A673 (cell line): ENCODE measurements around the gene SRA1. TPM values are rescaled to one million over a fixed set of nuclear protein-coding genes. Genes with fewer than 3 reads are reported as not detected.
A peak's percentile ranks its signal among the peaks of the same experiment; 100 is the strongest.

Experiments
- BruUV-seq: library from RNA; stranded (reverse); fragments of 400-500 nt; replicated peaks from 2 replicates; lab custom pipeline; 2021; lab: Mats Ljungman, UMichigan
- CTCF ChIA-PET: fragments of 300-600 bp; sonication (Branson Sonifier 250); formaldehyde crosslinking; loops from one replicate; lab custom pipeline; 2022; ENCODE audit warnings: antibody characterized with exemption; lab: Charles Lee
- POLR2A ChIA-PET: fragments of 300-600 bp; sonication (Branson Sonifier 250); formaldehyde crosslinking; loops from one replicate; lab custom pipeline; 2022; ENCODE audit warnings: antibody characterized with exemption; ENCODE audit not compliant: low non-redundant PET; lab: Charles Lee
- DNase-seq: peaks from one replicate; pipeline ENCODE4 v3.0.0-alpha.2; 2015; ENCODE audit warnings: low spot score
- H3K27ac ChIP-seq: fragments of 200-600 bp; sonication (generic); 2 replicates; pipeline ENCODE4 v1.5.1; 2016; ENCODE audit warnings: mixed run types, low read depth, mild to moderate bottlenecking, mixed read lengths, antibody characterized with exemption, low read length; ENCODE audit not compliant: poor library complexity, severe bottlenecking
- H3K27me3 ChIP-seq: fragments of 200-600 bp; sonication (generic); replicated peaks from 2 replicates; pipeline ENCODE4 v1.6.1; 2017; ENCODE audit warnings: mixed run types, low read depth, mild to moderate bottlenecking, mixed read lengths, antibody characterized with exemption, low read length; ENCODE audit not compliant: insufficient read depth, poor library complexity
- H3K36me3 ChIP-seq: fragments of 200-600 bp; sonication (generic); 2 replicates; pipeline ENCODE4 v1.6.1; 2016; ENCODE audit warnings: mixed run types, mild to moderate bottlenecking, mixed read lengths, antibody characterized with exemption, low read length; ENCODE audit not compliant: insufficient read depth, poor library complexity, severe bottlenecking
- H3K4me1 ChIP-seq: fragments of 200-600 bp; sonication (generic); 2 replicates; pipeline ENCODE4 v1.6.1; 2017; ENCODE audit warnings: mixed run types, mild to moderate bottlenecking, mixed read lengths, antibody characterized with exemption, low read length; ENCODE audit not compliant: insufficient read depth, poor library complexity, severe bottlenecking
- H3K4me3 ChIP-seq: fragments of 200-600 bp; sonication (generic); 2 replicates; pipeline ENCODE4 v1.5.1; 2016; ENCODE audit warnings: low read depth, mixed run types, mild to moderate bottlenecking, mixed read lengths, low read length; ENCODE audit not compliant: poor library complexity, severe bottlenecking
- H3K9me3 ChIP-seq: fragments of 200-600 bp; sonication (generic); 2 replicates; pipeline ENCODE4 v1.6.1; 2016; ENCODE audit warnings: mixed run types, low read depth, mild to moderate bottlenecking, mixed read lengths, antibody characterized with exemption, low read length; ENCODE audit not compliant: poor library complexity, severe bottlenecking
- EZH2 ChIP-seq: fragments of 200-600 bp; sonication (generic); IDR thresholded peaks from 2 replicates; pipeline ENCODE4 v1.6.1; 2017; ENCODE audit warnings: borderline replicate concordance, low read depth, mild to moderate bottlenecking, mixed read lengths, antibody characterized with exemption, low read length; ENCODE audit not compliant: poor library complexity, severe bottlenecking
- intact Hi-C: fragments of 100-400 bp; cut with micrococcal nuclease; formaldehyde crosslinking; loops from one replicate; pipeline ENCODE4 v1.10.0; 2022; ENCODE audit not compliant: unreplicated experiment
- total RNA-seq: library from RNA; stranded (reverse); gene quantifications from 2 replicates; pipeline ENCODE4 v1.2.3, GENCODE V29; 2021
- TF ChIP-seq, protein P1 (sequence below): fragments of 300-800, 200-600 bp; sonication (generic); conservative IDR thresholded peaks from 2 replicates; pipeline ENCODE4 v1.5.1; 2017; ENCODE audit warnings: low read depth, mild to moderate bottlenecking, antibody characterized with exemption, low read length, moderate library complexity, mixed read lengths

Gene SRA1
- total RNA-seq, 1 experiment from 2014 or later = 55.1 TPM

DNA sequence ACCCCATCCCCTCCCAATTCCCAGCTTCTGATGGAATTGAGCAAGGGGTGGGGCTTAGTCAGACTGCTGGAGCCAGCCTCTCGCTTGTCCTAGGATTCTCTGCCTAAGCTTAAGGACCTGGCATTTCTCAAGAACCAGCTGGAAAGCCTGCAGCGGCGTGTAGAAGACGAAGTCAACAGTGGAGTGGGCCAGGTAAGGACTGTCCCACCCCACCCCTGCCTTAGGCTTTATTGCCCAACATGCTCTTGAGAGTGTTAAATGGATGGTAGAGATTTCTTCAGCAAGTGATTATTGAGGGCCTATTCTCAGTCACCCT lies 8.5 kb upstream of the SRA1 start:
- H3K4me1 ChIP-seq = peaks cover 15% of the 10 kb centered on the region
- POLR2A ChIA-PET = no interaction called here
- peak overlapping the region; percentile 66 for H3K4me3 ChIP-seq
- H3K9me3 ChIP-seq = no peaks in the 10 kb centered on the region
- no TSS peak for BruUV-seq
- DNase-seq = no peak
- CTCF ChIA-PET = no interaction called here
- intact Hi-C loops = no loop called here
- peak overlapping the region; percentile 92 for H3K27ac ChIP-seq
- H3K36me3 ChIP-seq = peaks cover 21% of the 10 kb centered on the region
- H3K27me3 ChIP-seq = no peaks in the 10 kb centered on the region
- no peak for TF ChIP-seq EZH2
- TF ChIP-seq, protein P1, sequence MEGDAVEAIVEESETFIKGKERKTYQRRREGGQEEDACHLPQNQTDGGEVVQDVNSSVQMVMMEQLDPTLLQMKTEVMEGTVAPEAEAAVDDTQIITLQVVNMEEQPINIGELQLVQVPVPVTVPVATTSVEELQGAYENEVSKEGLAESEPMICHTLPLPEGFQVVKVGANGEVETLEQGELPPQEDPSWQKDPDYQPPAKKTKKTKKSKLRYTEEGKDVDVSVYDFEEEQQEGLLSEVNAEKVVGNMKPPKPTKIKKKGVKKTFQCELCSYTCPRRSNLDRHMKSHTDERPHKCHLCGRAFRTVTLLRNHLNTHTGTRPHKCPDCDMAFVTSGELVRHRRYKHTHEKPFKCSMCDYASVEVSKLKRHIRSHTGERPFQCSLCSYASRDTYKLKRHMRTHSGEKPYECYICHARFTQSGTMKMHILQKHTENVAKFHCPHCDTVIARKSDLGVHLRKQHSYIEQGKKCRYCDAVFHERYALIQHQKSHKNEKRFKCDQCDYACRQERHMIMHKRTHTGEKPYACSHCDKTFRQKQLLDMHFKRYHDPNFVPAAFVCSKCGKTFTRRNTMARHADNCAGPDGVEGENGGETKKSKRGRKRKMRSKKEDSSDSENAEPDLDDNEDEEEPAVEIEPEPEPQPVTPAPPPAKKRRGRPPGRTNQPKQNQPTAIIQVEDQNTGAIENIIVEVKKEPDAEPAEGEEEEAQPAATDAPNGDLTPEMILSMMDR = no peak

DNA sequence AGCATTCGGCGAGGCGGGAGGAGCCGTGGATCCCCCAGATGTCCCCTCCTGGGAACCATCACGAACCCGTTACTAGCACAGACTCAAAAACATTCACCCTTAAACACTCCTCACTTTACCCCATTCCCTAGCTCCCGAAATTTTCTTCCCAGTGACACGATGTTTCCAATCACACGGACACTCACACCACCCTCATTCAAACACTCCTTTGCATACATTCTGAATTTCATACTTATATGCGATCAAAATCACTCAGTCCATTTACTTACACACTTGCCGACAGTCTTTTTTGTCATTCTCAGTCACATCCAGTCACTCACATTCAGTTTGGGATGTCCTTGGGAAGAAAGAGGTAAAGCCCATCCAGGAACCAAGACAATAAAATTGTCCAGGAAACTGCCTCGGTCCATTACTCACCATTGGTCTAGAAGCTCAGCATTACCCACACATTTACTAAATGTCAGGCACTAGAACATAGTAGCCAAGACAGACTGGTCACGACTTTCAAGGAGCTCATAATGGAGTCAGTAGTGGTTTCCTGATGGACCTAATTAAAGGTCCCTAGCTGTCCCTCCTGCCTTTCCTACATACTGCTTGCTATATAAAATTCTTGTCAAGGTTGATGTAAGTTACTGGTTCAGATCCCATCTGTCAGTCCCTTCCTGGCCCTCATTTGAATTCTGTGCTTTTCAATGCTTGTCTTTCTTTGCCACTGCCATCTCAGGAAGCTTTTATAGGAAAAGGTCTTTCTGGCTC lies 7.9 kb upstream of the SRA1 start:
- no peaks in the 10 kb centered on the region for H3K9me3 ChIP-seq
- POLR2A ChIA-PET = no interaction called here
- peak overlapping the region; percentile 66 for H3K4me3 ChIP-seq
- peak overlapping the region; percentile 92 for H3K27ac ChIP-seq
- BruUV-seq = TSS peak; percentile 80
- CTCF ChIA-PET = no interaction called here
- H3K36me3 ChIP-seq = peaks cover 21% of the 10 kb centered on the region
- peaks cover 15% of the 10 kb centered on the region for H3K4me1 ChIP-seq
- DNase-seq = no peak
- TF ChIP-seq, protein P1 = no peak
- no peak for TF ChIP-seq EZH2
- H3K27me3 ChIP-seq = no peaks in the 10 kb centered on the region
- intact Hi-C loops = no loop called here

DNA sequence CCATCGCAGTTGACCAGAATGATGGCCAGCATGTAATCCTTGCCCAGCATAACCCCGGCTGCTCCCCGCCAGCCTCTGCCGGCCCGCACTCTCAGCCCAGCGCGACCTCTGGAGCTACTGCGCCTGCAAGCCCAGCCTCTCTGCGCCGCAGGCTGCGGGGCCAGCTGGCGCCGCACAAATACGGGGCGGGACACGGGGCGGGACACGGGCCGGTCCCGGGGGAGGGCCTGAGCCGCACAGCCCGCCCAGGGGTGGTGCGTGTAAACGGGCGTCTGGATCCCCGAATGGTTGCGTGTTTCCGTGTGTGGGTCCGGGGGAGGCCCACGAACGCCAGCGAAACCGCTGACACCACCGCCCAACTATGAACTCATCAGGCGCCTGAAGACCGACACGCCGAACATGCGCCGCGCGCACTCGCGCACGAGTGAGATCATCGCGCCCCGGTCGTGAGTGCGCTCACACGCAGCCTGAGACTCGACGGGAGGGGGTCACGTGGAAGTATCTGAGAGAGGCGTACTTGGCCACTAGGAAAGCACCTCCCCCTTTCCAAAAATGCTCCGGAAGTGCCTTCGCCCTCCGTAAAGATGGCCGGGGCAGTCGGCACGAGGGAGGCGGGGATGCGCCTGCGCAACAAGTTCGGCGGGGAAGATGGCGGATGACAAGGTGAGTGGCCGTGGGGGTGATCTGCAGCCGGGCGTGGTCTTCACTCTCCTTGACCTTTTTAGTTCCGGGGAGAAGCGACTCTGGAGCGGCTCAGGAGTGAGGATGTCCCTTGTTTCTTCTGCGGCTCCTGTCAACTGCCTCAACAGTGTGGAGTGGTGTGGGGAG lies 7.1 kb upstream of the SRA1 start, which contains the start of the genes APBB3 and SLC35A4:
TSS of gene APBB3 (minus strand) at position 403 of the 828 bp plus-strand sequence. CDS start at position 50, 353 bp downstream.
TSS of gene SLC35A4 (plus strand) at position 633 of the 828 bp plus-strand sequence. CDS start 2,342 bp downstream, outside the sequence.
- TF ChIP-seq, protein P1 = no peak
- TF ChIP-seq EZH2 = no peak
- Histone ChIP-seq H3K4me1 (peaks cover 15% of the 10 kb centered on the region), H3K4me3 (peak within 1 kb of the TSS; percentile 66), H3K27me3 (no peaks in the 10 kb centered on the region), H3K27ac (peak within 1 kb of the TSS; percentile 92), H3K9me3 (no peaks in the 10 kb centered on the region), H3K36me3 (peaks cover 21% of the 10 kb centered on the region)
- ChIA-PET POLR2A (interaction anchor here (0.6 kb wide), 2 partner anchors 160 to 561 kb away, joined by 4 to 15 read pairs; no protein-coding TSS in a partner anchor), CTCF (no interaction called here)
- intact Hi-C loops = loop anchor here (5.0 kb wide), 1 partner anchor 73 kb away; the partner anchor contains the start of gene TMCO6
- DNase-seq = peak; percentile 99
- BruUV-seq = no TSS peak
